ENCODE results near the gene HBP1.
"Not testable (repeated sequence)": the region's sequence is repeated elsewhere in the genome, so short reads cannot be mapped to it uniquely, and the experiment has no call there.

Gene HBP1

DNA sequence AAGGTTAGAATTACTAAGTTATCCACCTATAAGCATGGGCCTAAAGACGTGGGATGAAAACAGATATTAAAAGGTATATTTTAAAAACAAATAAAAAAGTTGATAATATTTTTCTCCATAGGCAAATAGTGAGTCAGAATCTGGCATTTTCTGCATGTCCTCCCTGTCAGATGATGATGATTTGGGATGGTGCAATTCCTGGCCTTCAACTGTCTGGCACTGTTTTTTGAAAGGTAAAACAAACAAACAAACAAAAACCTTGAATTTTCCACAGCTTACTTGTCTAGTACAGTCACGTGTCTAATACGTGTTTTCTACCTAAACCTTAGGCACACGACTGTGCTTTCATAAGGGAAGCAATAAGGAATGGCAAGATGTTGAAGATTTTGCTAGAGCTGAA, 17.4 kb downstream of the HBP1 start:
- DNase-seq (ENCODE audit: low read depth): no peak

DNA sequence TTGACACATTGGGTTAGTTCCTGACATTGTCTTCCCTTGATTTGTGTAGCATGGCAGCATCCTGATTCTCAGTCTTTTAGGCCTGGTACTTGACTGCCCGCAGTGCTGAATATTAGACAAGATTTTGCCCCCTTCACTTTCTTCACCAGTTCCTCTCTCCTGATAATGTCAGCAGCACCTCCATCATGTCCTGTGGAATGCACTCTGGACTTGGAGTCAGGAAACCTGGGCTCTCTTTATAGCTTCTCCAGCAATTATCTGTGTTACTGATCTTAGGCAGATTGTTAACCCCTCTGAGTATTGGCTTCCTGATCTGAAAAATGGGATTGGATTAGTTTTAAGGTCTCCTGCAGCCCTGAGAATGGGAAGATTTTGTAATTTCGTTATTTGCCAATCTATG, 19.0 kb downstream of the HBP1 start:
- DNase-seq (ENCODE audit: low read depth): no peak

DNA sequence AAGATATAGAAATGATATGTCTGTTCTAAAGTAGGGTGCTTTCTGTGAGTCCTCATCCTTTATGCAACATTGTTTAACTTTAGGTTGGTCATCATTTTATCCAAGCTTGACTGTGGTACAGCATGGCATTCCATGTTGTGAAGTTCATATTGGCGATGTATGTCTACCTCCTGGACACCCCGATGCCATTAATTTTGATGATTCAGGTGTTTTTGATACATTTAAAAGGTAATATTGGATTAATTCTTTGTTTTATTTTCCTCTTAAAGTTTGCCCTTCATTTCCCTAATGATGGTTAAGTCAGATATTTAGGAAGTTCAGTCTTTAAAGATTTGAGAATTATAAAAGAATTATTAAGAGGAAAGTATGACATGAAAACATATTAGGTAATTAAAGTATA, 21.3 kb downstream of the HBP1 start:
- no peak for DNase-seq (ENCODE audit: low read depth)

DNA sequence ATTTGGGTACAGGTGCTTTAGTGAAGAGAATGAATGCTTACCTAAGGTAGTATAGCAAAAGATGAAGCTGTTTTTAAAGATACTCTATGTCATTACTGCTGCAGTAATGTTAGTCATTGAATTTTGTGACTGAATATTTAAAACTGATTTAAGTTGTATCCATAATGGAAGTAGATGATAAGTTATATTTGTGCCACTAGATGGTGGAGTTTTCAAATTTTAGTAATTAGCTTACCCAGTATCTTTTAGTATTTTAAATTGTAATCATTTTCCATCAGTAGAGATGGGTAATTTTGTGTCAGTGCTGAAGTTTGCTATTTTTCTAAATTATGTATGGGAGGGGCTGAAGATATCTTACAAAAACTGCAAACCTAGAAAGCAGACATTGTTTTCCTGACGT, 25.2 kb downstream of the HBP1 start:
- no peak for DNase-seq (ENCODE audit: low read depth)

DNA sequence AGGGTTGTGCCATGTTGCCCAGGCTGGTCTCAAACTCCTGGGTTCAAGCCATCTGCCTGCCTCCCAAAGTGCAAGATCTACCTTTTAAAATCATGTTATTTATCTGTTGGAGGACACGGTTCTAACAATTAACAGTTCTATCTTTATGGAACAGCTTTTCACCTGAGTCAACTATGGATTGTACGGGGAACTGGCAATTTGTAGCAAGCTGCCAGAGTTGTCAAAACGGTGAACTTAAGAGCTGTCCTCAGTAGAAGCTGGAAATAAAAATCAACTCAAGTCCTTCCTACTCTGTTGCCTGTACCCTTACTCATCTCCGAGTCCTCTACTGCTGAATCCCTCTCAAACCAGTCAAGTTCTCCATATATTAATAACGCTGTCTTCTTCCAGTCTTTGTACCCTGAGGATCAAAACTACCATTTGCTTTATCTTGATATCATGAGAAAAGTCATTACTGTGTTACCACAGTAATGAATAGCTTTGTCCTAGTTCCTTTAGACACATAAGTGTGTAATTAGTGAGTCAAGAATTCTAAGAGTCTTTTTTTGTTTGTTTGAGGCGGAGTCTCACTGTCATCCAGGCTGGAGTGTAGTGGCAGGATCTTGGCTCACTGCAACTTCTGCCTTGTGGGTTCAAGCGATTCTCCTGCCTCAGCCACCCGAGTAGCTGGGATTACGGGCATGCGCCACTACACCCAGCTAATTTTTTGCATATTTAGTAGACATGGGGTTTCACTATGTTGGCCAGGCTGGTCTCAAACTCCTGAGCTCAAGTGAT, 28.2 kb downstream of the HBP1 start:
- no peak for DNase-seq (ENCODE audit: low read depth)

DNA sequence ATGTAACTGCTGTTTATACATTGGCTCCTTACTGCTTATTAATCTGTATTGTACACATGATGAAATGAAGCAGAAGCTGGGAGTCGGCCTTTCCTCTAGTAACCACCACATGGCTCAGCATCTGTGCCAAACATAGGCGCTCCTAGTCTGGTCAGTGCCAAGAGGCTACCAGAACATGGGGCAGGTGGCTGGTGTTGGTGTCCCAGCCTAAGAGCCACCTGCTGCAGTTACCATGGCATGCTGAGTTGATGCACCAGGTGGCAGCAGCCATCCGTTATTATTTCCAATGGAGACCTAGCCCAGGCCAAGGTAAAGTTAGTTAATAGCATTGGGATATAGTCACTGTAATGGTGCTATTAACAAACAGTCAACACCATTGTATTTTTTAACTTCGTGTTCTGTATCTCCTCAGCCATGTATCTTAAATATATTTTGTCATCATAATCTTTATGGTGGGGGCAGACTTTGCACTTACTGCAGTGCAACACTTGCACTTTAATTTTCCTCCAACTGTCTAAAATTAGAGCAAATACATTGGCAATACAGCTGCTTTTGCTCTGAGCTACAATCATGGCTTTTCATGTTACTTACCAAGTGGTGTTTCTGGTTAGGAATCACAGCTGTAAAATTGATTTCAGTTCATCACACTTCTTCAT, 33.1 kb downstream of the HBP1 start:
- no peak for DNase-seq (ENCODE audit: low read depth)

DNA sequence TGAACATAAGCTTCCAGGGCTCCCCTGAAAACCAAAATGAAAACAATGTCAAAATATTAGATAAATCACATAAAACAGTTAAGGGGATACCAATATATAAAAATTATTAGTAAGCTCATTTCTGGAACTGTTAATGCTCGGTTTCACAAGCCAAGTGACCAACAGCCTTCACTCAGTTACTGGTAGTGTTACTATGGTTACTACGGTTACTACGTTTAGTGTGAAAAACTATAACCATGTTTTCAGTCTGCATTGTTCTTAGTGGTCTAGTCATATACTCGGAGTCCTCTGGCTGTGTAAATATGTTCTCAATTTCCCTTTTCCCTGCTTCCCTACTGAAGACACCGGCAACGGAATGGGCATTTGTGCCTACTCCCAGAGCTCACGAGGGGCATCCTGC, 34.8 kb downstream of the HBP1 start:
- DNase-seq (ENCODE audit: low read depth): no peak

DNA sequence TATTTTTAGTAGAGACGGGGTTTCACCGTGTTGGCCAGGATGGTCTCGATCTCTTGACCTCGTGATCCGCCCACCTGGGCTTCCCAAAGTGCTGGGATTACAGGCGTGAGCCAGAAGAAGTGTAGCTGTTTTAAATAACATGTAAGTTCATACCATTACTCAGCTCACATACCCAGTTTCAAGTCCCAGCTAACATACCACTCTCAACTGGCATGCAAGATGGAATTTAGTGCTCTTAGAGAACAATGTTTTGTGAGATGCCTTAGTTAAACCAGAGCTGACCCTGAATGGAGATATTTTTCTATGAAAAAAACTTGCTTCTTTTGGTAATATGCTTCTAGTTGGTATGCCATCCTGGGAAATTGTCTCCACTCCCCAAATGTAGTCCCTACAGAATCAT, 37.3 kb downstream of the HBP1 start:
- DNase-seq (ENCODE audit: low read depth): no peak

DNA sequence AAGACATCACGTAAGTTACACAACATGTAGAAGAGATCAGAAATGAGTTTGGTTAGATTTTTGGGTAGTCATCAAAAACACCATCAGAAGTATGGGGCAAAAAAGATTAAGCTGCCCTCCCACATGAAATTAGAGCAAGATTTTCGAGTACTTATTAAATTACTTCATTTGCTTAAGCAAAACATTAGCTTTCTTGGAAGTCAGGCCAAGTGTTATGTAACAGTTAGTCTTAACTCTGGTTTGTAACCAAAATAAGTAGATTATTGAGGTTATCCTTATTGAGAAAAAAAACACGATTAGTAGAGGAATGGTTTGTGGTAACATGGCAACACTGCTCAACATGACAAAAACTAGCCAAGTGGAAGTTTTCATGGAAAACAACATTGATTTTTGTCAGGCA, 37.9 kb downstream of the HBP1 start:
- no peak for DNase-seq (ENCODE audit: low read depth)

DNA sequence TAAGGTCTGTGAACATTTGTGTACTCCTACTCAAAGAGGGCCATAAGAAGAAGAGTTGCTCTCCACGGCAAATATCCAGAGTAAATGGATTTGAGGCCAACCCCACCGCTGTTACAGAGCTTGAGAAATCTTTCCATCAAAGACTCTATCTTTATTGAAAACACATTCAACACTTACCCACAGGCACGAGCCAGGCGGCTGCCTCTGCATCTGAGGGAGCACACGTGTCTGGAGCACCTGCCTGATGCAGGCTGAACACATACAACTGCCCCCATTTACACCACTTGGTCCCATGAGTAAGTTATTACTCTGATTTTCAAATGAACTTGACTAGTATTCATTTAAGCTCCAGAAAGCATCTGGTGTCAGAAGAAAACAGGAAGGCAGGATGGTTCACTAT, 38.7 kb downstream of the HBP1 start:
- no peak for DNase-seq (ENCODE audit: low read depth)

DNA sequence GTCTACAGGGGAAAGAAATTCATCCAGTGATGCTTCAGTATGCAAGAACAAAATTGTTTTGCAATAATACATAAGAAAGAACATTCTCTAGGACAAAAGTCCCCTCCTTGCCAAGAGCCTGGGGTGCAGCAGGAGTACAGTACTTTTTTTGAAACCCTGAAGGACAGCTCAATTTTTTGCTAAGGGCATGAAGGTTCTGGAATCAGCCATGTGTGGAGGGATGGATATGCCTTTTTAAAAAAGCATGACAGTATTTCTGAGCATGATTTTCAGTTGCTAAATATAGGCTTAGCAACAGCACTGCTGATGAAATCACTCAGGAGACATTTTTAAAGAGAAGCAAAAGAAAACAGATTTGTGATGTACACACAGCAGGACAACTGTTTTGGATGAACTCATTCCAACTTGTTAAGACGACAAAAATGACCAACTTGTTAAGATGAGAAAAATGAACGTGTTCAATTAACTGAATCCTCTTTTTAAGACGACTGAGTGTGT, 39.3 kb downstream of the HBP1 start:
- DNase-seq (ENCODE audit: low read depth): peak; percentile 38

DNA sequence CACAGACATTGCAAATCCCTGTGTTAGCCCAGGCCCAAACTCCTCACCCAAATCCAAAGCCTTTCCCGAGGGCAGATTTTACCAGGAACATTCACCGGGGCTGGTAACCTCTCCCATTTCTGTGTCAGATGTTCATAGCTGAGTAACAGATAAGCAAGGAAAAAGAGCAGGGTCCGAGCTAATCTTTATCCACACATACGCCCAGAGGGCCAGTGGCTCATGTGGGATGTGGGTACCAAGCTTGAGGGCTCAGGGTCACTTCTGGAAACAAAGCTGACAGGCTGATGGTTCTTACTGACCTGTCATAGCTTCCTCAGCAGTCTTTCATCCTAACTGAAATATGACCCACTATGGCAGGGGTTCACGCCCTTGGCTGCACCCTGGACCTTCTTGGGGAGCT, 39.8 kb downstream of the HBP1 start:
- DNase-seq (ENCODE audit: low read depth): no peak

DNA sequence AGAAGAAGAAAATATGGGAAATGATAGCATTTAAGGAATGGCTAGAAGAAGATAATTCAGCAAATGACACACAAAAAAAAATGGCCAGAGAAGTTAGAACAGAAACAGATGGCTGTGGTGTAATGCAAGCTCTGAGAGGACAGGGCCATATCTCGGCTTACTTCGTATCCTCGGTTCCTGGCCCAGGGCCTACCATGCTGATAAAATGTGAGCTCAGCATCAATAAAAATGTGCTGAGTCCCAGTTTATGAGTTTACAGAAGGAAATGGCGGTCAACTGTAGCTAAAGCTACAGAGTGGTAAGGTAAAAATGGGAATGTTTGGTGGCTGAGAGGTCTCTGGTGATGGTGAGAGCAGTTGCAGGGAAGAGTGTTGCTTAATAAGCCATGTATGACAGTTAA, 40.8 kb downstream of the HBP1 start:
- no peak for DNase-seq (ENCODE audit: low read depth)

DNA sequence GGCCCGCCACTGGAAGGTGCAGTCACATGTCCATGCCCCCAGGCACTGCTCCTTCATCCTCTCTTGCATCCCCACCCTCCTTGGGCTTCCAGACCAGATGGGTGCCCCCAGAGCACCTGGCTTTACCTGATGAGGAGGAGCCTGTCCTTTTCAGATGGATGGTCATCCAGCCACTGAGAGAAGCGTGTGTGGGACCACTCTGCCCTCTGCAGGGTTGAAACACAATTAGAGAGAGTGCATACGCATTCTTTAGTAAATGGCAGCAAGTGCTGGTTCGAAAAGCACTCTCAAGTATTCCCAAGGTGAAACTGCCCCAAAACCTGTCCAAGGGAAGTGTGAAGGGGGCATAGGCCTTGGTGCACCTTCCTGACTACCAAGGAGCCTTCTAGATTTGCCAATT, 41.6 kb downstream of the HBP1 start:
- DNase-seq (ENCODE audit: low read depth): no peak

DNA sequence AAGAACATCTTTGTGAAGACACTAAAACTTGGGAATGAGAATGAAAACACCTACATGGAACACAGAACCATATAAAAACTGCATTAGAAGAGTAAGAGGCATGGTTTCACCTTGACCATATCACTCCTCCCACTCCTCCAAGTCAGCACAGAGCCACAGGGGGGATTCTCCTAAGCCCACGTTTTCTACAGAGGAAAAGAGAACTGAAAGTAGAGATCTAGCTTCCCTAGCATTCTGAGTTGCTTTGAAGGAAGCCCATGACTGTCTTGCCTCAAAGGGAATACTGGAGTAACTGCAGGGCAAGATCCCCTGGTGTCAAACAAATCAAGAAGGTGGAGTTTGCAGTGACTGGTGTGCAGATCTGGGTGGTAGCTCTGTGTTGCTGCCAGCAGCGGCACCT, 43.9 kb downstream of the HBP1 start:
- no peak for DNase-seq (ENCODE audit: low read depth)

DNA sequence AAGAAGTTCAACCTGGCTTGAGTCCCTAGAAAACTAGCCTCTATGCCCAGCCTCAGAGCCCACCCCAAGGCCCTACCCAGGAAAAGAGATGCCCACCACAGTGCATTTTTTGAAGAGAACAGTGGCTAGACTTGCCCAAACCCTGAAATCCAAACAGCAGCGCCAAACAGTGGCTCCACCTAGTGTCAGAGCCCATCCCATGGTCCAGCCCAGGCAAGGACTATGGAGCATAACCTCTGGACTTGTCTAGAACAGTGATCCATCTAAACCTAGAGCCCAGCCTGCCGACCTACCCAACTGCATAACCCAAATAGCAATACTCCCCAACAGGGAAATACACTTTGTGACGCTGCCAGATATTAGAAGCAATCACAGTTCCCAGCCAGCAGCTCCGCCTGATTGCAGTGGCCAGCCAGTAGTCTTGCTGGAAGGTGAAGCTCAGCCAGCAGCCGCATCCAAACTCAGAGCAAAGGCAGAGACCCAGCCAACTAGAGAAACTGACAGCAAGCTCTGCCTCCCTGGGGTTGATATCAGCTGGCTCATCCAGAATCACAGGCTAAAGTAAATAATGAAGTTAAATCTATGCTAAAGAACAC, 44.5 kb downstream of the HBP1 start:
- no peak for DNase-seq (ENCODE audit: low read depth)

DNA sequence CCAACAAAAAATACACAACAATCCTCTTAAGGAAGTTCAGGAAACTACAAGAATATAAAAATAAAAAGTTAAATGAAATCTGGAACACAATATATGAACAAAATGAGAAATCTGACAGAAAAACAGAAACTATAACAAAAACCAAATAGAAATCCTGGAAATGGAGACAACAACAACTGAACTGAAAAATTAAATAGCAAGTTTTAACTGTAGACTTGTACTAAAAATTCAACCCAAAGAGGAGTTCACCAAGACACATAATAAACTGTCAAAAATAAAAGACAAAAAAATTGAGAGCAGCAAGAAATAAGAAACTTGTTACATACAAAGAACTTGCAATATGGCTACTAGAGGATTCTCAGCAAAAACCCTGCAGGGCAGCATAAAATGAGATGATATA, 45.1 kb downstream of the HBP1 start:
- DNase-seq (ENCODE audit: low read depth): no peak

DNA sequence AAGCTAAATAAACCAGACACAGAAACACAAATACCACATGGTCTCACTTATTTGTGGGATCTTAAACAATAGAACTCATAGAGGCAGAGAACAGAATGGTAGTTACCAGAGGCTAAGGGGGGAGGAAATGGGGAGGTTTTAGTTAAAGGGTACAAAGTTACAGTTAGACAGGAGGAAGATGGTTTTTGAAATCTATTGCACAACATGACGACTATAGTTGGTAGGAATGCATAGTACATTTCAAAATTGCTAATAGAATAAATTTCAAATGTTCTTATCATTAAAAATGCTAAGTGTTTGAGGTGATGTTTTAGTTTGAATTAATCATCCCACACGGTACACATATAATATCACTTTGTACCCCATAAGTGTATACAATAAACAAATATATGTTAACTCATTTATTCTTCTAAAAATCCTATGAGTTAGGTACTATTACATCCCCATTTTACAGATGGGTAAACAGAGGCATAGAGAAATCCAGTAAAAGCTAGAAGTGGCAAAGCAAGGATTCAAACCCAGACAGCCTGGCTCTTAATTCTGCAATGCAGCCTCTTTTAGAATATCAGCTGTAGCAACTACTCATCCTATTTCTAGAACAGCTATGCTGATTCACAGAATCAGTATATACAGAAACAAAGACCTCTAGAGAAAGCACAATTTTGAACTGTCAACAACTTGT, 50.9 kb downstream of the HBP1 start:
- DNase-seq (ENCODE audit: low read depth): no peak

DNA sequence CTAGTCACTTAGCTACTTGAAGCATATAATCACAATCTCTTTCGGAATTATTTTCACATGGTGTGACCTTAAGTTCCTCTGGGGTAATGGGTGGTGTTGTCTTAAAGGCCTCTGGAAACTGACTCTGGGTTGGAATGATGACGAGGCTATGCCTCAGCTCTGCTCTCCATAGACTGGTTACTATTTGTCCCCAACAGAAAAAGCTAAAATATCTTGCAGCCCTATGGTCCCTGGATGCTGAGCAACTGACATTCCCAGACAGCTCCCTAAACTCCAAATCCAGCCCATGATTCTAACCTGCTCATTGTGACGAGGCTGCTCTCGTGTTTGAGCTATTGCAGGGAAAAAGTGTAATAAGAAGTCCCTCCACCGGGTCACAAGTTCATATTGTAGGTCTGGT, 51.6 kb downstream of the HBP1 start:
- DNase-seq (ENCODE audit: low read depth): no peak

DNA sequence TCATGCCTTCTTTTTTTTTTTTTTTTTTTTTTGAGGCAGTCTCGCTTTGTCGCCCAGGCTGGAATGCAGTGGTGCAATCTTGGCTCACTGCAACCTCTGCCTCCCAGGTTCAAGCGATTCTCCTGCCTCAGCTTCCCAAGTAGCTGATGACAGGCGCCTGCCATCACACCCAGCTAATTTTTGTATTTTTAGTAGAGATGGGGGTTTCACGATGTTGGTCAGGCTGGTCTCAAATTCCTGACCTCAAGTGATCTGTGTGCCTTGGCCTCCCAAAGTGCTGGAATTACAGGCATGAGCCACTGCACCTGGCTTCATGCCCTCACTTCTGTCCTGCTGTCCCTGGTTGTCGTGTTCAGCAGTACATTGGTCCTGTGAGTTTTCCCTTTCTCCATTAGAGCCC, 52.0 kb downstream of the HBP1 start:
- DNase-seq (ENCODE audit: low read depth): not testable (repeated sequence)

DNA sequence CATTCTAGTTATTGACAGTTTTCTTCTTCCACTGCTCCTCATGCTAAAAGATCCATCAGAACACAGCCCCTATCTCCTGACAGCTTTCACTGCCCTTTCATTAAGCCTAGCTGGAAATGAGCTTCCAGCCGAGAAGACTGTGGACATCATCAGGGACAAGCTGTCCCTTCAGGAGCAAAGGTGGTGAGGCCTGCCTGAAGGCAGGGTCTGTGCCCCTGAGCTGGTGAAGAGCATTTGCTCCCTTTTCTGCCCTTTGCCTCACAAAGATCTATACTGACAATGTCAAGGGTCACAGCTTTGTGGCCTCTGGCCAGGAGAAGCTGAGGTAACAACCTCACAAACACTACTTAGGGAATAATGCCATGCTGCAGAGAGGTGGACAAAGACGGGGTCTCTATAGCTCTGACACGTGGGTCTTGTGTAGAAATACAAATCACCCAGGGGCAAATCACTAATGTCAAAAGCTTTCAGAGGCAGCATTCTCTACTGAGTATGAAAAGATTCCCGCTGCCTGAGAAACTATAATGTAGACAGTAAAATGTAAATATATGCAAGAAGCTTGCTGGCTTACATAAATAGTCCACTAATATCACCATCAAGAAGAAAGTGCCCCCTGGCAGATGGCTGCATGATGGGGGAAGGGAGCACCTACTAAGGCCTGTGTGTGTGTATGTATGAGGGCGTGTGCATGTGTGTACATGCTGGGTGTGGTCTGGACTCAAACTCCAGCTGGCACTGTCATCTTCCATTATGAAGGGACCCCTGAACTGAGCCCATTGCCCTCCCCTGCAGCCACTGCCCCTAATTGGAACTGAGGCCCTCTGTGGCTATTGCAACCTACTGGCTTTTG, 55.8 kb downstream of the HBP1 start:
- DNase-seq (ENCODE audit: low read depth): no peak

DNA sequence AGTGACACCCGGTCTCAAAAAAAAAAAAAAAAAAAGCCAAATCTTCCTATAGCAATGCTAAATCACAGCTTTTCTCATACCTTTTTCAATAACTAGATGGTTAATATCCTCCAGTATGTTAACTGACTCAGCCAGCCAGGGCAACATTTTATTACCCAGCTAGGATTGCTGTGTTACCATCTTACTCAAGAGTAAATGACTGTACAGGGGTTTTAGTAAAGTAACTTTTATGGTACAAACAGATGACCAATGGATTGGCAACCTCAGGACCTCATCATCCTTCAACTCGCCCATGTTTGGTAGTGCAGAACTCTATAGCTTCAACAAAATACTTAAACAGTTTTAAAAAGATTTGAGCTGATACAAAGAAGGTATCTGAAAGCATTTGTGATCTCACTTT, 59.5 kb downstream of the HBP1 start:
- DNase-seq (ENCODE audit: low read depth): peak; percentile 44

Measured in stromal cell of bone marrow (primary cell).